ENCODE results near the gene EMP3.

GRCh38 chr19:48368936-48369335 is 43.6 kb downstream of the EMP3 start:
- TF ChIP-seq POLR2A (IDR thresholded peaks at IDR 0.05) (no peak), CTCF (IDR thresholded peaks at IDR 0.05) (no peak)

Measured in thyroid gland (tissue), 4 donors.